Activated gamma-delta T cell treated with anti-CD3 and anti-CD28 coated beads, Interleukin-2, amount 50 U/mL, for 16 hours (primary cell): Measurements from ENCODE around the gene DCC.

Experiments
- DNase-seq: peaks from one replicate; pipeline ENCODE4 v3.0.0-alpha.2; 2020; ENCODE audit warnings: low read depth

The DCC gene

GRCh38 chr18:52920665-52921064, 580.7 kb downstream of the DCC start:
- DNase-seq, result no peak

GRCh38 chr18:52933356-52933755, 593.4 kb downstream of the DCC start:
- DNase-seq, result no peak

GRCh38 chr18:52936931-52937330, 596.9 kb downstream of the DCC start:
- no peak for DNase-seq

GRCh38 chr18:52937840-52938239, 597.8 kb downstream of the DCC start:
- no peak for DNase-seq

GRCh38 chr18:52945552-52945951, 605.6 kb downstream of the DCC start:
- DNase-seq, result no peak

- DNase-seq, result no peak
These were observed 609.0 kb downstream of the DCC start for GRCh38 chr18:52948868-52949444.

- no peak for DNase-seq
These were observed 610.2 kb downstream of the DCC start for GRCh38 chr18:52950155-52950554.

GRCh38 chr18:52953387-52953786, 613.4 kb downstream of the DCC start:
- DNase-seq, result no peak

GRCh38 chr18:52963481-52963880, 623.5 kb downstream of the DCC start:
- DNase-seq, result no peak

GRCh38 chr18:52970686-52971085, 630.7 kb downstream of the DCC start:
- no peak for DNase-seq

GRCh38 chr18:52971097-52971496, 631.1 kb downstream of the DCC start:
- DNase-seq, result no peak

- DNase-seq, result no peak
These were observed 639.9 kb downstream of the DCC start for GRCh38 chr18:52979892-52980291.

- DNase-seq, result no peak
These were observed 651.2 kb downstream of the DCC start for GRCh38 chr18:52991246-52991645.

GRCh38 chr18:52992041-52992440, 652.0 kb downstream of the DCC start:
- no peak for DNase-seq

GRCh38 chr18:52995875-52996274, 655.9 kb downstream of the DCC start:
- no peak for DNase-seq

GRCh38 chr18:52999633-53000032, 659.6 kb downstream of the DCC start:
- DNase-seq, result no peak

- no peak for DNase-seq
These were observed 664.8 kb downstream of the DCC start for GRCh38 chr18:53004798-53005197.

GRCh38 chr18:53018791-53019190, 678.8 kb downstream of the DCC start:
- no peak for DNase-seq

- DNase-seq, result no peak
These were observed 685.2 kb downstream of the DCC start for GRCh38 chr18:53025247-53025646.

GRCh38 chr18:53028565-53028964, 688.6 kb downstream of the DCC start:
- no peak for DNase-seq

GRCh38 chr18:53033128-53033527, 693.1 kb downstream of the DCC start:
- no peak for DNase-seq

GRCh38 chr18:53038608-53039007, 698.6 kb downstream of the DCC start:
- DNase-seq, result no peak

- no peak for DNase-seq
These were observed 700.3 kb downstream of the DCC start for GRCh38 chr18:53040286-53040685.

GRCh38 chr18:53056064-53056463, 716.1 kb downstream of the DCC start:
- DNase-seq, result no peak

- no peak for DNase-seq
These were observed 730.8 kb downstream of the DCC start for GRCh38 chr18:53070788-53071187.
